ELR (cell line): Measurements from ENCODE around the gene CD83.
"Not testable (repeated sequence)": the region's sequence is repeated elsewhere in the genome, so short reads cannot be mapped to it uniquely, and the experiment has no call there.

Experiments used
- DNase-seq: peaks from one replicate; pipeline ENCODE4 v3.0.0-alpha.2; 2015; ENCODE audit warnings: low read depth

The CD83 gene

GRCh38 chr6:14149053-14149738, 31.6 kb downstream of the CD83 start:
- DNase-seq, result no peak

- no peak for DNase-seq
Measured at GRCh38 chr6:14149739-14150130, 32.2 kb downstream of the CD83 start.

- DNase-seq, result not testable (repeated sequence)
Measured at GRCh38 chr6:14151300-14151699, 33.7 kb downstream of the CD83 start.

GRCh38 chr6:14151773-14152172, 34.2 kb downstream of the CD83 start:
- DNase-seq, result no peak

GRCh38 chr6:14153228-14153627, 35.7 kb downstream of the CD83 start:
- DNase-seq, result no peak

GRCh38 chr6:14159090-14159489, 41.5 kb downstream of the CD83 start:
- no peak for DNase-seq

GRCh38 chr6:14162826-14163225, 45.3 kb downstream of the CD83 start:
- DNase-seq, result no peak

GRCh38 chr6:14165091-14165490, 47.5 kb downstream of the CD83 start:
- peak; percentile 74 for DNase-seq

- DNase-seq, result no peak
Measured at GRCh38 chr6:14166839-14167238, 49.3 kb downstream of the CD83 start.

- DNase-seq, result no peak
Measured at GRCh38 chr6:14170128-14170527, 52.6 kb downstream of the CD83 start.

- DNase-seq, result no peak
Measured at GRCh38 chr6:14172562-14172961, 55.0 kb downstream of the CD83 start.

GRCh38 chr6:14174226-14174625, 56.7 kb downstream of the CD83 start:
- no peak for DNase-seq

GRCh38 chr6:14174996-14175395, 57.4 kb downstream of the CD83 start:
- no peak for DNase-seq

GRCh38 chr6:14176429-14176828, 58.9 kb downstream of the CD83 start:
- no peak for DNase-seq

- DNase-seq, result peak; percentile 65
Measured at GRCh38 chr6:14177413-14178082, 60.0 kb downstream of the CD83 start.

- DNase-seq, result peak; percentile 53
Measured at GRCh38 chr6:14178083-14178445, 60.5 kb downstream of the CD83 start.

- DNase-seq, result no peak
Measured at GRCh38 chr6:14180609-14181008, 63.0 kb downstream of the CD83 start.

GRCh38 chr6:14182916-14183315, 65.3 kb downstream of the CD83 start:
- DNase-seq, result no peak
